K562 (cell line): ENCODE measurements around the gene HOXA9.

Source experiments
- CC2D1A ChIP-seq: fragments of 450-650 bp; IDR thresholded peaks from 2 replicates; pipeline ENCODE4 v1.6.1; 2017; ENCODE audit warnings: mild to moderate bottlenecking
- FOXA1 ChIP-seq: fragments of 450-650 bp; IDR thresholded peaks from 2 replicates; pipeline ENCODE4 v1.6.1; 2016; ENCODE audit warnings: mild to moderate bottlenecking, borderline replicate concordance
- GTF2A2 ChIP-seq: IDR thresholded peaks from 2 replicates; pipeline ENCODE4 v1.6.1; 2016; ENCODE audit warnings: mild to moderate bottlenecking, missing genetic modification characterization, missing compliant biosample characterization
- HMGXB4 ChIP-seq: sonication (generic); formaldehyde crosslinking; IDR thresholded peaks from 2 replicates; pipeline ENCODE4 v1.8.1; 2023; ENCODE audit warnings: mild to moderate bottlenecking, missing genetic modification reagents
- NBN ChIP-seq: fragments of 450-650 bp; IDR thresholded peaks from 2 replicates; pipeline ENCODE4 v1.6.1; 2016; ENCODE audit warnings: low read depth, mild to moderate bottlenecking
- POLR2AphosphoS5 ChIP-seq: IDR thresholded peaks from 2 replicates; pipeline ENCODE4 v1.6.1; 2011; ENCODE audit warnings: mild to moderate bottlenecking, low read depth, low read length, moderate library complexity; ENCODE audit not compliant: control insufficient read depth, insufficient read depth

DNA sequence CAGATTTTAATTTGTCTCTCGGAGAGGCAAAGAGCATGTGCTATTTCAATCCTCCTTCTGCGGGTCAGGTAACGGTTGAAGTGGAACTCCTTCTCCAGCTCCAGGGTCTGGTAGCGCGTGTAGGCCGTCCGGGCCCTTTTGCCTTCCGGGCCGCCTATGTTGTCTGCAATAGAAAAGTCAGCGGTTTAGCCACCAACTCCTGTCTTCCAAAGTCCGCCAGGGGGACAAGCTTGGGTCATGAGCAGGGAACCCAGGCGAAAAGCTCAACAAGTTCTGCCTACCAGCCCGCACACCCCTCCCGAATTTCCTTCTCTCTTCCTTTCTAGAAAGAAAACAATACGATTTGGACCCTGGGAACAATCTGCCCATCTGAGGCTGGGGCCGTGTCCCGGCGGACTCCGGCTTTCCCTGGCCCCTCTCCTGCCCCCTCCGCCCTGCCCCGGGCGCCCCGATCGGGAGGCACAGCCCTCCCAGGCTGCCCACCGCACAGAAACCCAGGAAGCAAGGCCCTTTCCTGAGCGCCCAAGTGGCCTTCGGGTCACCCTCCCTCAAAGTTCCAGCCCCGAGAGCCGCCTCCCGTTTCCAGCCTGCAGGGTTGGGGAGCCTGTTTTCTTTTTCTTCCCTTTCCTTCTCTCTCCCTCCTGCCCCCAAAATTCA lies 23.3 kb downstream of the HOXA9 start:
- TF ChIP-seq POLR2AphosphoS5 = no peak
- no peak for TF ChIP-seq GTF2A2 (tag)
- TF ChIP-seq CC2D1A = no peak
- no peak for TF ChIP-seq FOXA1
- TF ChIP-seq NBN = no peak
- no peak for TF ChIP-seq HMGXB4 (CRISPR knock-in tag)
